ENCODE data around the gene PIGX.
A peak's percentile ranks its signal among the peaks of the same experiment; 100 is the strongest.

DNA sequence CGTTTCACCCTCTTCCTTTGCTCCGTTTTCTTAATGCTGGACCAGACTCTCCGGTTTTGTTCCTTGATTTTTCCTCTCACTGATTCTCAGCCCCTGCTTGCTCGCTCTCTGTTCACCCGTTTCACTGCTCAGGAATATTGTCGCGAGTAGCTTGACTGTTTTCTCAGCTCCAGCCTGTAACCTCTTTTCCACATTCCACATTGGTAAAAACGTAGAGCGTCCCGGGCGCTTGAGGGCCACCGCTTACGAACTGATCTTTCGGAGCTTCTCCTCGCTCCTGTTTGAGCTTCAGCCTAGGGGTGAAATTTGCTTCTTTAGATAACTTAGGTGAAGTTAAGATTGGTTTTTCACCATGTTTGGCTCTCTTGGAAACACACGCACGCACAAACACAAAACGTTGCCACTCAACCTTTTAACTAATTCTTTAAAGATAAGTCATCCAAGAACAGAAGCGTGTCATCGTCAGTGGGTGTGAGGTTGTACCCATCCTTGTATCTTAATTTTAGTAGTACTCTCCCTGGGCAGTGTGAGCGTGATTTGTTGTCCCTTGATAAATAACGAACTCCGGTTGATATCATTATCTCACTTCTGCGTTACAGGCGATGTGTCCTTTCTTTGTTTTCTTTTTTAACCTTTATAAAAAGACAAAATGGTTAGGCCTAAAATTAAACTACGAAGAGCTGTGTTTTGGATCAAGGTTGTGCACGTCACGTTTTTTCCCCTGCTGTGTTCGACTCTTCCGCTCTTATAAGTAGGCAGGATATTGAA lies 28.5 kb downstream of the PIGX start:
- TF ChIP-seq TAF1 (conservative IDR thresholded peaks at IDR 0.05): no peak
- no peak for TF ChIP-seq JUND (IDR thresholded peaks at IDR 0.05)
- TF ChIP-seq, protein P1, sequence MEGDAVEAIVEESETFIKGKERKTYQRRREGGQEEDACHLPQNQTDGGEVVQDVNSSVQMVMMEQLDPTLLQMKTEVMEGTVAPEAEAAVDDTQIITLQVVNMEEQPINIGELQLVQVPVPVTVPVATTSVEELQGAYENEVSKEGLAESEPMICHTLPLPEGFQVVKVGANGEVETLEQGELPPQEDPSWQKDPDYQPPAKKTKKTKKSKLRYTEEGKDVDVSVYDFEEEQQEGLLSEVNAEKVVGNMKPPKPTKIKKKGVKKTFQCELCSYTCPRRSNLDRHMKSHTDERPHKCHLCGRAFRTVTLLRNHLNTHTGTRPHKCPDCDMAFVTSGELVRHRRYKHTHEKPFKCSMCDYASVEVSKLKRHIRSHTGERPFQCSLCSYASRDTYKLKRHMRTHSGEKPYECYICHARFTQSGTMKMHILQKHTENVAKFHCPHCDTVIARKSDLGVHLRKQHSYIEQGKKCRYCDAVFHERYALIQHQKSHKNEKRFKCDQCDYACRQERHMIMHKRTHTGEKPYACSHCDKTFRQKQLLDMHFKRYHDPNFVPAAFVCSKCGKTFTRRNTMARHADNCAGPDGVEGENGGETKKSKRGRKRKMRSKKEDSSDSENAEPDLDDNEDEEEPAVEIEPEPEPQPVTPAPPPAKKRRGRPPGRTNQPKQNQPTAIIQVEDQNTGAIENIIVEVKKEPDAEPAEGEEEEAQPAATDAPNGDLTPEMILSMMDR (IDR thresholded peaks at IDR 0.05; ENCODE audit: low read depth, low read length, missing input control): no peak
- TF ChIP-seq, protein P2, sequence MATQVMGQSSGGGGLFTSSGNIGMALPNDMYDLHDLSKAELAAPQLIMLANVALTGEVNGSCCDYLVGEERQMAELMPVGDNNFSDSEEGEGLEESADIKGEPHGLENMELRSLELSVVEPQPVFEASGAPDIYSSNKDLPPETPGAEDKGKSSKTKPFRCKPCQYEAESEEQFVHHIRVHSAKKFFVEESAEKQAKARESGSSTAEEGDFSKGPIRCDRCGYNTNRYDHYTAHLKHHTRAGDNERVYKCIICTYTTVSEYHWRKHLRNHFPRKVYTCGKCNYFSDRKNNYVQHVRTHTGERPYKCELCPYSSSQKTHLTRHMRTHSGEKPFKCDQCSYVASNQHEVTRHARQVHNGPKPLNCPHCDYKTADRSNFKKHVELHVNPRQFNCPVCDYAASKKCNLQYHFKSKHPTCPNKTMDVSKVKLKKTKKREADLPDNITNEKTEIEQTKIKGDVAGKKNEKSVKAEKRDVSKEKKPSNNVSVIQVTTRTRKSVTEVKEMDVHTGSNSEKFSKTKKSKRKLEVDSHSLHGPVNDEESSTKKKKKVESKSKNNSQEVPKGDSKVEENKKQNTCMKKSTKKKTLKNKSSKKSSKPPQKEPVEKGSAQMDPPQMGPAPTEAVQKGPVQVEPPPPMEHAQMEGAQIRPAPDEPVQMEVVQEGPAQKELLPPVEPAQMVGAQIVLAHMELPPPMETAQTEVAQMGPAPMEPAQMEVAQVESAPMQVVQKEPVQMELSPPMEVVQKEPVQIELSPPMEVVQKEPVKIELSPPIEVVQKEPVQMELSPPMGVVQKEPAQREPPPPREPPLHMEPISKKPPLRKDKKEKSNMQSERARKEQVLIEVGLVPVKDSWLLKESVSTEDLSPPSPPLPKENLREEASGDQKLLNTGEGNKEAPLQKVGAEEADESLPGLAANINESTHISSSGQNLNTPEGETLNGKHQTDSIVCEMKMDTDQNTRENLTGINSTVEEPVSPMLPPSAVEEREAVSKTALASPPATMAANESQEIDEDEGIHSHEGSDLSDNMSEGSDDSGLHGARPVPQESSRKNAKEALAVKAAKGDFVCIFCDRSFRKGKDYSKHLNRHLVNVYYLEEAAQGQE (IDR thresholded peaks at IDR 0.05): peak; percentile 31
- TF ChIP-seq, protein P3, sequence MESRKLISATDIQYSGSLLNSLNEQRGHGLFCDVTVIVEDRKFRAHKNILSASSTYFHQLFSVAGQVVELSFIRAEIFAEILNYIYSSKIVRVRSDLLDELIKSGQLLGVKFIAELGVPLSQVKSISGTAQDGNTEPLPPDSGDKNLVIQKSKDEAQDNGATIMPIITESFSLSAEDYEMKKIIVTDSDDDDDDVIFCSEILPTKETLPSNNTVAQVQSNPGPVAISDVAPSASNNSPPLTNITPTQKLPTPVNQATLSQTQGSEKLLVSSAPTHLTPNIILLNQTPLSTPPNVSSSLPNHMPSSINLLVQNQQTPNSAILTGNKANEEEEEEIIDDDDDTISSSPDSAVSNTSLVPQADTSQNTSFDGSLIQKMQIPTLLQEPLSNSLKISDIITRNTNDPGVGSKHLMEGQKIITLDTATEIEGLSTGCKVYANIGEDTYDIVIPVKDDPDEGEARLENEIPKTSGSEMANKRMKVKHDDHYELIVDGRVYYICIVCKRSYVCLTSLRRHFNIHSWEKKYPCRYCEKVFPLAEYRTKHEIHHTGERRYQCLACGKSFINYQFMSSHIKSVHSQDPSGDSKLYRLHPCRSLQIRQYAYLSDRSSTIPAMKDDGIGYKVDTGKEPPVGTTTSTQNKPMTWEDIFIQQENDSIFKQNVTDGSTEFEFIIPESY (IDR thresholded peaks at IDR 0.05): no peak
- no peak for TF ChIP-seq RAD21 (IDR thresholded peaks at IDR 0.05)
- no peak for TF ChIP-seq GABPA (IDR thresholded peaks at IDR 0.05 in 1 of 2, conservative IDR thresholded peaks at IDR 0.05 in 1 of 2)
- no peak for TF ChIP-seq FOXA1 (IDR thresholded peaks at IDR 0.05)
- no peak for TF ChIP-seq EGR1 (IDR thresholded peaks at IDR 0.05; ENCODE audit: low read depth in 2 of 2)

Measured in liver (tissue), 3 donors.